ENCODE data around the gene GMDS. TPM values are rescaled to one million over a fixed set of nuclear protein-coding genes. Genes with fewer than 3 reads are reported as not detected.

The GMDS gene
- polyA plus RNA-seq, 1 of the 3 experiments (the other 2 are of a cell fraction), result 12.3 TPM

DNA sequence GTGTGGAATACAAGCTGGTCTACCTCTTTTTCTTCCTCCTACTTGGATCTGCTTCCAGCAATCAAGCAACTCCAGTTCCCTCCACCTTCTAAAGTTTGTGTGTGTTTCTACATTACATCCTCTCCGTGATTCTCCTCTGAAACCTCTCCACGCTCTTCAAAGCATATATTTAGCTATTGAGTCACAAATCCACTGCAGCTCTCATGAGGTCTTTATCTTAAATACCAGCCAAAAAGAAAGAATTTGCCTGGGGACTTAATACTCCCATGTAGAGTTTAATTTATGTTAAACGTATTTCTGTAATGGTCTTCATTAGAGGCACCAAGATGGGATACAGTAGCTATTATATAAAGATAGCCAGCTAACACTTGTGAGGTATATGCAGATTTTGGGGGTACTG, 557.0 kb downstream of the GMDS start:
- Histone ChIP-seq H3F3A (replicated peaks; ENCODE audit: insufficient read depth) (peaks cover 12% of the 10 kb centered on the region), H3K79me2 (ENCODE audit: insufficient read depth) (no peaks in the 10 kb centered on the region), H3K4me2 (no peak overlapping the region), H3K4me1 (ENCODE audit: control insufficient read depth in 1 of 2, insufficient read depth in 2 of 2, low read depth in 1 of 2, low read length in 1 of 2) (peaks cover 11 to 17% of the 10 kb centered on the region in 2 experiments), H3K9me2 (no peaks in the 10 kb centered on the region), H3K9me3 (0 out of 2 replicates have a peak, but pooled peaks cover 8% of the 10 kb centered on the region), H4K20me1 (ENCODE audit: insufficient read depth) (no peaks in the 10 kb centered on the region), H3K27me3 (ENCODE audit: insufficient read depth) (no peaks in the 10 kb centered on the region), H3K27ac (ENCODE audit: low read depth in 2 of 2, low read length in 1 of 2) (no peak overlapping the region), H3K36me3 (replicated peaks in 1 of 2; ENCODE audit: control insufficient read depth in 1 of 2, insufficient read depth in 2 of 2, low read length in 1 of 2) (no peaks in the 10 kb centered on the region), H3K4me3 (ENCODE audit: low read depth in 2 of 2, low read length in 1 of 2) (no peak overlapping the region), H3K9ac (no peak overlapping the region), H2AFZ (ENCODE audit: low read depth) (no peak overlapping the region)
- POLR2A ChIA-PET, result no interaction called here
- DNase-seq, result no peak
- TF ChIP-seq, protein P1, sequence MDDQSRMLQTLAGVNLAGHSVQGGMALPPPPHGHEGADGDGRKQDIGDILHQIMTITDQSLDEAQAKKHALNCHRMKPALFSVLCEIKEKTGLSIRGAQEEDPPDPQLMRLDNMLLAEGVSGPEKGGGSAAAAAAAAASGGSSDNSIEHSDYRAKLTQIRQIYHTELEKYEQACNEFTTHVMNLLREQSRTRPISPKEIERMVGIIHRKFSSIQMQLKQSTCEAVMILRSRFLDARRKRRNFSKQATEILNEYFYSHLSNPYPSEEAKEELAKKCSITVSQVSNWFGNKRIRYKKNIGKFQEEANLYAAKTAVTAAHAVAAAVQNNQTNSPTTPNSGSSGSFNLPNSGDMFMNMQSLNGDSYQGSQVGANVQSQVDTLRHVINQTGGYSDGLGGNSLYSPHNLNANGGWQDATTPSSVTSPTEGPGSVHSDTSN (IDR thresholded peaks at IDR 0.05), result no peak
- TF ChIP-seq, protein P2, sequence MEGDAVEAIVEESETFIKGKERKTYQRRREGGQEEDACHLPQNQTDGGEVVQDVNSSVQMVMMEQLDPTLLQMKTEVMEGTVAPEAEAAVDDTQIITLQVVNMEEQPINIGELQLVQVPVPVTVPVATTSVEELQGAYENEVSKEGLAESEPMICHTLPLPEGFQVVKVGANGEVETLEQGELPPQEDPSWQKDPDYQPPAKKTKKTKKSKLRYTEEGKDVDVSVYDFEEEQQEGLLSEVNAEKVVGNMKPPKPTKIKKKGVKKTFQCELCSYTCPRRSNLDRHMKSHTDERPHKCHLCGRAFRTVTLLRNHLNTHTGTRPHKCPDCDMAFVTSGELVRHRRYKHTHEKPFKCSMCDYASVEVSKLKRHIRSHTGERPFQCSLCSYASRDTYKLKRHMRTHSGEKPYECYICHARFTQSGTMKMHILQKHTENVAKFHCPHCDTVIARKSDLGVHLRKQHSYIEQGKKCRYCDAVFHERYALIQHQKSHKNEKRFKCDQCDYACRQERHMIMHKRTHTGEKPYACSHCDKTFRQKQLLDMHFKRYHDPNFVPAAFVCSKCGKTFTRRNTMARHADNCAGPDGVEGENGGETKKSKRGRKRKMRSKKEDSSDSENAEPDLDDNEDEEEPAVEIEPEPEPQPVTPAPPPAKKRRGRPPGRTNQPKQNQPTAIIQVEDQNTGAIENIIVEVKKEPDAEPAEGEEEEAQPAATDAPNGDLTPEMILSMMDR (IDR thresholded peaks at IDR 0.05), result no peak
- TF ChIP-seq MAX (IDR thresholded peaks at IDR 0.05; ENCODE audit: low read depth), result no peak
- no peak for TF ChIP-seq JUND (IDR thresholded peaks at IDR 0.05)
- TF ChIP-seq GABPA (IDR thresholded peaks at IDR 0.05; ENCODE audit: low read depth), result no peak
- TF ChIP-seq MXI1 (IDR thresholded peaks at IDR 0.05; ENCODE audit: low read depth, low read length), result no peak
- TF ChIP-seq NFIC (IDR thresholded peaks at IDR 0.05; ENCODE audit: borderline replicate concordance), result no peak
- TF ChIP-seq, protein P3, sequence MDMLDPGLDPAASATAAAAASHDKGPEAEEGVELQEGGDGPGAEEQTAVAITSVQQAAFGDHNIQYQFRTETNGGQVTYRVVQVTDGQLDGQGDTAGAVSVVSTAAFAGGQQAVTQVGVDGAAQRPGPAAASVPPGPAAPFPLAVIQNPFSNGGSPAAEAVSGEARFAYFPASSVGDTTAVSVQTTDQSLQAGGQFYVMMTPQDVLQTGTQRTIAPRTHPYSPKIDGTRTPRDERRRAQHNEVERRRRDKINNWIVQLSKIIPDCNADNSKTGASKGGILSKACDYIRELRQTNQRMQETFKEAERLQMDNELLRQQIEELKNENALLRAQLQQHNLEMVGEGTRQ (IDR thresholded peaks at IDR 0.05; ENCODE audit: borderline replicate concordance, low read depth, low read length), result no peak
- TF ChIP-seq FOXM1 (IDR thresholded peaks at IDR 0.05; ENCODE audit: low read depth), result no peak
- no peak for TF ChIP-seq POLR2AphosphoS5 (IDR thresholded peaks at IDR 0.05; ENCODE audit: low read depth, low read length)
- TF ChIP-seq IRF3 (IDR thresholded peaks at IDR 0.05; ENCODE audit: low read depth, low read length), result no peak
- no peak for TF ChIP-seq CHD2 (IDR thresholded peaks at IDR 0.05; ENCODE audit: low read length, partially characterized antibody)
- no peak for TF ChIP-seq MEF2A (IDR thresholded peaks at IDR 0.05; ENCODE audit: borderline replicate concordance, low read depth)
- TF ChIP-seq, protein P4, sequence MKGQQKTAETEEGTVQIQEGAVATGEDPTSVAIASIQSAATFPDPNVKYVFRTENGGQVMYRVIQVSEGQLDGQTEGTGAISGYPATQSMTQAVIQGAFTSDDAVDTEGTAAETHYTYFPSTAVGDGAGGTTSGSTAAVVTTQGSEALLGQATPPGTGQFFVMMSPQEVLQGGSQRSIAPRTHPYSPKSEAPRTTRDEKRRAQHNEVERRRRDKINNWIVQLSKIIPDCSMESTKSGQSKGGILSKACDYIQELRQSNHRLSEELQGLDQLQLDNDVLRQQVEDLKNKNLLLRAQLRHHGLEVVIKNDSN (IDR thresholded peaks at IDR 0.05; ENCODE audit: borderline replicate concordance, low read depth), result no peak
- no peak for TF ChIP-seq FOXJ3 (CRISPR knock-in tag; IDR thresholded peaks at IDR 0.05)
- no peak for TF ChIP-seq NRF1 (IDR thresholded peaks at IDR 0.05; ENCODE audit: low read depth, low read length)
- no peak for TF ChIP-seq EZH2phosphoT487 (IDR thresholded peaks at IDR 0.05; ENCODE audit: borderline replicate concordance, low read depth)
- WGBS (ENCODE audit: low lambda C conversion rate), result 94% methylated on average over 3 of the region's 3 CpGs
- CTCF ChIA-PET, result interaction anchor here (0.9 to 3.0 kb wide), 8 partner anchors 14 to 184 kb away, joined by 3 to 12 read pairs (median 4); no protein-coding TSS in a partner anchor

Measured in SK-N-SH (cell line).